ENCODE measurements around the gene TERT.
A peak's percentile ranks its signal among the peaks of the same experiment; 100 is the strongest.

Gene TERT

DNA sequence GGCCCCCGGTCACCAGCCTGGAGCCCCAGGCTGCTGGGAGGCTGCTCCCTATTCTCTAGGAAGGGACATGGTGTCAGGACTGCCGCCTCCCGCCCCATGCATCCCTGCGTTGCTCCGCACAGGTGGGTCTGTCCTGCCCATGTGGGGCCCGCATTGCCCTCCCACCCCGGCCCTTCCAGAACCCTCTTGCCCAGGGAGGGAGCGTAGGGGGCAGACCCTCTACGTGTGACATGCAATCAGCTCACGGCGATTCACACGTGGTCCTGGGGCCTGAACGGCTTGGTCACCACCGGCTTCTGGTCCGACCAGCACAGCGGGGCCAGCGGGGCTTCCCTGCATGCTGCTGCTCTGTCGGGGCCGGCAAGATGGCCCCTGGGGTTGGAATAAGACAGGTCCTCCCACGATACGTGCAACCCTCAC lies 84.0 kb downstream of the TERT start:
- Histone ChIP-seq H3K27me3 (ENCODE audit: low read depth, low read length) (0 out of 2 replicates have a peak, but pooled peaks cover under 1% of the 10 kb centered on the region), H3K4me2 (ENCODE audit: low read length) (no peak overlapping the region), H3K27ac (ENCODE audit: low read length) (no peak overlapping the region), H3K79me2 (ENCODE audit: low read length) (no peaks in the 10 kb centered on the region), H3K36me3 (replicated peaks; ENCODE audit: low read depth, low read length) (no peaks in the 10 kb centered on the region), H2AFZ (ENCODE audit: low read depth, low read length) (no peak overlapping the region), H3K9ac (ENCODE audit: low read length) (no peak overlapping the region), H3K4me1 (ENCODE audit: low read length) (no peaks in the 10 kb centered on the region), H3K9me3 (ENCODE audit: insufficient read depth, low read length) (no peaks in the 10 kb centered on the region), H4K20me1 (ENCODE audit: insufficient read depth, low read length) (no peaks in the 10 kb centered on the region), H3K4me3 (ENCODE audit: low read length) (no peak overlapping the region)
- TF ChIP-seq, protein P1, sequence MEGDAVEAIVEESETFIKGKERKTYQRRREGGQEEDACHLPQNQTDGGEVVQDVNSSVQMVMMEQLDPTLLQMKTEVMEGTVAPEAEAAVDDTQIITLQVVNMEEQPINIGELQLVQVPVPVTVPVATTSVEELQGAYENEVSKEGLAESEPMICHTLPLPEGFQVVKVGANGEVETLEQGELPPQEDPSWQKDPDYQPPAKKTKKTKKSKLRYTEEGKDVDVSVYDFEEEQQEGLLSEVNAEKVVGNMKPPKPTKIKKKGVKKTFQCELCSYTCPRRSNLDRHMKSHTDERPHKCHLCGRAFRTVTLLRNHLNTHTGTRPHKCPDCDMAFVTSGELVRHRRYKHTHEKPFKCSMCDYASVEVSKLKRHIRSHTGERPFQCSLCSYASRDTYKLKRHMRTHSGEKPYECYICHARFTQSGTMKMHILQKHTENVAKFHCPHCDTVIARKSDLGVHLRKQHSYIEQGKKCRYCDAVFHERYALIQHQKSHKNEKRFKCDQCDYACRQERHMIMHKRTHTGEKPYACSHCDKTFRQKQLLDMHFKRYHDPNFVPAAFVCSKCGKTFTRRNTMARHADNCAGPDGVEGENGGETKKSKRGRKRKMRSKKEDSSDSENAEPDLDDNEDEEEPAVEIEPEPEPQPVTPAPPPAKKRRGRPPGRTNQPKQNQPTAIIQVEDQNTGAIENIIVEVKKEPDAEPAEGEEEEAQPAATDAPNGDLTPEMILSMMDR (IDR thresholded peaks at IDR 0.05; ENCODE audit: low read depth, low read length): no peak
- no peak for TF ChIP-seq EZH2phosphoT487 (IDR thresholded peaks at IDR 0.05; ENCODE audit: low read depth)

GRCh38 chr5:1209896-1210776 lies 84.7 kb downstream of the TERT start:
- no peak overlapping the region for H3K4me3 ChIP-seq (ENCODE audit: low read length)
- no peaks in the 10 kb centered on the region for H3K4me1 ChIP-seq (ENCODE audit: low read length)
- 0 out of 2 replicates have a peak, but pooled peaks cover 7% of the 10 kb centered on the region for H3K27me3 ChIP-seq (ENCODE audit: low read depth, low read length)
- H4K20me1 ChIP-seq (ENCODE audit: insufficient read depth, low read length): no peaks in the 10 kb centered on the region
- no peak overlapping the region for H3K4me2 ChIP-seq (ENCODE audit: low read length)
- no peak overlapping the region for H3K9ac ChIP-seq (ENCODE audit: low read length)
- no peak for TF ChIP-seq EZH2phosphoT487 (IDR thresholded peaks at IDR 0.05; ENCODE audit: low read depth)
- TF ChIP-seq, protein P1 (IDR thresholded peaks at IDR 0.05; ENCODE audit: low read depth, low read length): no peak
- no peaks in the 10 kb centered on the region for H3K9me3 ChIP-seq (ENCODE audit: insufficient read depth, low read length)
- H3K36me3 ChIP-seq (replicated peaks; ENCODE audit: low read depth, low read length): no peaks in the 10 kb centered on the region
- no peaks in the 10 kb centered on the region for H3K79me2 ChIP-seq (ENCODE audit: low read length)
- H2AFZ ChIP-seq (ENCODE audit: low read depth, low read length): no peak overlapping the region
- no peak overlapping the region for H3K27ac ChIP-seq (ENCODE audit: low read length)

DNA sequence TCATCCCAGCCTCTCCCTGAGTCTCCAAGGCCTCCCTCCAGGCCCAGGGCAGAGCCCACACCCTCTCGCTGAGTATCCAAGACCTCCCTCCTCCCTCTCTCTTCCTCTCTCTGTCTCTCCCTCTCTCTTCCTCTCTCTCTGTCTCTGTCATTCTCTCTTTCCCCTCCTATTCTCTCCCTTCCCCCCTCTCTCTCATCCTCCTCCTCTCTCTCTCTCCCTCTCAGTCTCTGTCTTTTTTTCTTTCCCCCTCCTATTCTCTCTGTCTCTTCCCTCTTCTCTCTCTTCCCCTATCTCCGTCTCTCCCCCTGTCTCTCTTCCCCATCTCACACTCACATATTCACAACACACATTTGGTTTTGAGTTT lies 85.4 kb downstream of the TERT start:
- Histone ChIP-seq H2AFZ (ENCODE audit: low read depth, low read length) (no peak overlapping the region), H3K4me1 (ENCODE audit: low read length) (no peaks in the 10 kb centered on the region), H3K4me2 (ENCODE audit: low read length) (no peak overlapping the region), H4K20me1 (ENCODE audit: insufficient read depth, low read length) (no peaks in the 10 kb centered on the region), H3K9me3 (ENCODE audit: insufficient read depth, low read length) (no peaks in the 10 kb centered on the region), H3K27ac (ENCODE audit: low read length) (no peak overlapping the region), H3K79me2 (ENCODE audit: low read length) (no peaks in the 10 kb centered on the region), H3K36me3 (replicated peaks; ENCODE audit: low read depth, low read length) (no peaks in the 10 kb centered on the region), H3K4me3 (ENCODE audit: low read length) (no peak overlapping the region), H3K27me3 (ENCODE audit: low read depth, low read length) (0 out of 2 replicates have a peak, but pooled peaks cover 7% of the 10 kb centered on the region), H3K9ac (ENCODE audit: low read length) (no peak overlapping the region)
- TF ChIP-seq, protein P1 (IDR thresholded peaks at IDR 0.05; ENCODE audit: low read depth, low read length): no peak
- TF ChIP-seq EZH2phosphoT487 (IDR thresholded peaks at IDR 0.05; ENCODE audit: low read depth): no peak

GRCh38 chr5:1208743-1209488 lies 86.0 kb downstream of the TERT start:
- Histone ChIP-seq H3K9me3 (ENCODE audit: insufficient read depth, low read length) (no peaks in the 10 kb centered on the region), H3K4me1 (ENCODE audit: low read length) (no peaks in the 10 kb centered on the region), H3K4me2 (ENCODE audit: low read length) (no peak overlapping the region), H3K4me3 (ENCODE audit: low read length) (no peak overlapping the region), H3K36me3 (replicated peaks; ENCODE audit: low read depth, low read length) (no peaks in the 10 kb centered on the region), H2AFZ (ENCODE audit: low read depth, low read length) (no peak overlapping the region), H3K79me2 (ENCODE audit: low read length) (no peaks in the 10 kb centered on the region), H3K9ac (ENCODE audit: low read length) (no peak overlapping the region), H3K27ac (ENCODE audit: low read length) (no peak overlapping the region), H3K27me3 (ENCODE audit: low read depth, low read length) (0 out of 2 replicates have a peak, but pooled peaks cover 7% of the 10 kb centered on the region), H4K20me1 (ENCODE audit: insufficient read depth, low read length) (no peaks in the 10 kb centered on the region)
- TF ChIP-seq, protein P1 (IDR thresholded peaks at IDR 0.05; ENCODE audit: low read depth, low read length): peak; percentile 56
- no peak for TF ChIP-seq EZH2phosphoT487 (IDR thresholded peaks at IDR 0.05; ENCODE audit: low read depth)
